ENCODE results near the gene HPS1. TPM values are rescaled to one million over a fixed set of nuclear protein-coding genes. Genes with fewer than 3 reads are reported as not detected.

Gene HPS1
- total RNA-seq, 1 donor from 2014 or later: 89.8 TPM

DNA sequence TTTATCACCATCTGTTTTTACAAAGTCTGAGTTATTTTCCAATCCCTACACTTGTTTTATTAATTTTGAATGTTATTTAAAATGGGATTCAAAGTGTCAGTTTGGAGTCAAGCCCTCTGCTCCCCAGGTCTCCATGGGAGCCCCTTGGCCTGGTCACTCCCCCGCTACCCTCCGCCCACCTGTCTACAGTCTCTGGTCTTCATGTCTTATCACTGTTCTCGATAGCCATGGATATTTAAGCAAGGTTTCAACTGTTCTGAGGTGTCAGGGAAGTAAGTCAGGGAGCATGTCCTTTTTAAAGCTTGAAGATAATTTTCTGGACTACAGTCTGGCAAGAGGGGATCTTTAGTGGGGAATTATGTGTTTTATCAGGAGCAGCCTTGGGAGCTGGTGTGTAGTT is 19.1 kb upstream of the HPS1 start:
- intact Hi-C loops (cut with micrococcal nuclease): loop anchor here (5.0 kb wide), 2 partner anchors 281 to 1151 kb away; no protein-coding TSS in a partner anchor

DNA sequence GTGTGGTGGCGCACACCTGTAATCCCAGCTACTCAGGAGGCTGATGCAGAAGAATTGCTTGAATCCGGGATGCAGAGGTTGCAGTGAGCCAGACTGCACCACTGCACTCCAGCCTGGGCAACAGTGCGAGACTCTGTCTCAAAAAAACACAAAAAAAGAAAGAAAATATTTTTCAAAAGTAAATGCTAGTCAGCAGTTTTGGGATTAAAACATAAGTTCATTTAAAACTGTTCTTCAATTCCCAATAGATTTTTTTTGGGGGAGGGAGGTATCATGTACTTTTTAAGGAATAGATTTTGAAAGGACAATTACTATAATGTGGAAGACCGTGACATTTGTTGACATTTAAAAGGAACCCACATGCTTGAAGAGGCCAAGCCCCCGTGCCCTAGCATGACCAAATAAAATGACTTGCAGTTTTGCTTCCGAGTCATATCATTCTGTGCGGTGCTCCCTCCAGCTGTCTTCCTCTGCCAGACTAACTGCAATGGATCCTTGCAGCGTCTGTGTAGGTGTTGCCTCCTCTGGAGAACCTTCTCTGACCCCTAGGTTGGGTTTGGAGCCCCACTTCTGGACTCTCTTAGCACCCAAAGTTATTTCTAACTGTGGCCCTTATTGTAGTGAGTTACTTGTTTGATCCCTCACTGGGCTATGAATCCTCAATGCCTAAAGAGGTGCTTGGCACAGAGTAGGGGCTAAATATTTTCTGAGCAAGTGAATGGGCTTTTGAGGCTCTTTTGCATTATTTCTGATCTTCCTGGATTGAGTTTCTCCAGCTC is 17.4 kb upstream of the HPS1 start:
- intact Hi-C loops (cut with micrococcal nuclease): no loop called here

DNA sequence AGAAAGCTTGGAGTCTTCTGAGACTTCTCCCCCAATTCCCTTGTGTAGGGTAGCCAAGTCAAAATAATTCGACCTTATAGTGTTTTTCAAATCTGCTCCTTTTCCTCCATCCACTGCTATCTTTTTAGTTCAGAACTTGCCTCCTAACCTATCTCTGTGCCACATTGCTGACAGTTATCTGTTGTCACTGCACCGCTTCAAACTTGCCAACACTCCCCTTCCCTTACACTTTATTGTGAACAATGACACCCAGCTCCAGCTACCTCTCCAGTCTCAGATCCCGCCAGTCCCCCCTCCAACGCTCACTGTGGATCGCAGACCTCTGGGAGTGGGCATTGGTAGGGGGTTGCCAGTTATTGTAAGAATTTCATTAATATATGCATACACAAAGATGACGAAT is 16.3 kb upstream of the HPS1 start:
- intact Hi-C loops (cut with micrococcal nuclease): no loop called here

DNA sequence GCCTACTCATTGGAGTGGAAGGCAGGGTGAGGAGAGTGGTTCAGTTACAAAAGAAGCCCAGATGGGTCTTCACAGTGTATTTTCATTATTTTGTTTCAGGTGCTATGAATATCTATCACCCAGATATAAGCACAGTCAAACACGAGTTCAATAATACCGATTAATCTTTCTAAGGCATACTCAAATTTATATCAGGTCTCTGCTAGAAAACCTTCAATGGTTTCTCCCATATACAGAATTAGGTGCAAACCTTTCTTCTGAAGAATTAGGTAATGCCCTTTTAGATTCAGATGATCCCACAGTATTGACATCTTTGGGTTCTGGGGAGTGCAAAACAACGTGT is 14.7 kb upstream of the HPS1 start:
- intact Hi-C loops (cut with micrococcal nuclease): no loop called here

DNA sequence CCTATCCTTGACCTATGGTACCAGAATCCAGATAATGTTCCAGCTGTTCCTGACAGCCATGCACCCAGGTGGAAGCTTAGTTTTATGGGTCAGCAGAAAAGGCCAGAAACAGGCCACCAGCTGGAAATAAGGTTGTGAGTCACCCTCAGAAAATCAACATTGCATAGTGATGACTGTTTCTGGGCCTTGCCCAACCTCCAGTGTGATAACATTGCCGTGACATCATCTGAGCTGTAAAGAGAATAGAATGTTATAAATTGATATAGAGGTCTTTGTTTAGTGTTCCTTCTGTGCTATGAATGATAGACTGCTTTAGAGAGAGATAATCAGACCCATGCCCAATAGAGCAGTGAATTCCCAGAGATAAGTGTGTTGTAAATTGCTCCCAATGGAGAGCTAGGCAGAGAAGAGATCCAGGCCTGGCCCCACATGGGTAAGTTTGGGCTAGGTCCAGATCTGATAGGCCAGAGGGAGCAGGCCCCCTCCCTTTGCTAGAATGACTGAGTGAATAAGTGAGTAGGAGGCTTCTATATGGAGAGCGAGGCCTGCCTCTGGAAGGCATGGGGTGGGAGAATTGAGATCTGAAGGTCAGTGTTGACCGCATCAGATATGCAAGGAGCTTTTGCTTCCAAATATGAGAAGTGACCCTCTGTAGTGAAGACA is 14.2 kb upstream of the HPS1 start:
- intact Hi-C loops (cut with micrococcal nuclease): no loop called here

DNA sequence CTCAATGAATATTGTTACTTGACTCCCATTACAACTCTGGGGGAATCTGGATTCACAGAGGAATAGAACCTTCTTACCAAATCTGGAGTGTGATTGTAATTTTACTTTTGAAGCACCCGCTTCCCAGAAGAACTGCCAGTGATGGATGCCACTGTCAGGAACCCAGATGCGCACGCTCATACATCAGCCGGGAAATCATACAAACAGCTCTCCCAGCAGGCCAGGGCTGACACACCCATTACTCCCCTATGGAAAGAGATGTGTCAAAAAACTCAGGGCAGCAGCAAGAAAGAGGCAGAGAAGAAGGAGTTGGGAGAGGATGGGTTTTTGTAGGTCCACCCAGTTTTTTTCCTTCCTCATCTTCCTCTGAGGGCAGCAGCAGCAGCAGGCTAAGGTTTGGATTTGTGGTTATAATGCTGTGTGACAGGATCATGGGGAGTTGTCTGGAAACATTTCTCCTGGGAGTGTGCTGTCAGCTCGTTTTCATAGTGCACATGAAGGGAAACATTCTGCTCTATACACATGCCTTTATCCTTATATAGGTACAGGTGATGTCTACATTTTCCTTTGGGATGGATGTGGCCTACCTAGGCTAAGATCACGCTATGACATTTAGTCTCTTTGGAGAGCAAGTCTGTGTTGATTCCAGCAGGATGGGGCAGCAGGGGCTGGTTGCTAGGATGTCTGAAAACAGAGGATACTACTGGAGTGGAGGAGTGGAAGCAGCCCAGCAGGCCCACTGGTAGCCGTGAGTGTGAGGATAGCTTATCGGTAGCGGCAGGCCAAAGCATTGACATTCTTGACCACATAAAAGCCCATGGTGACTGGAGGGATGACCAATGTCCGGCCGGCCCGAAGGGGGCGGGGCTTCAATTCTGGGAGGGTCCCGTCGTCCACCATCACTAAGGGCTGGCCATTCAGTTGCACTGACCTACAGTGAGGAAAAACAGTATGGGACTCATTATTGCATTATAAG is 12.4 kb upstream of the HPS1 start:
- intact Hi-C loops (cut with micrococcal nuclease): no loop called here

DNA sequence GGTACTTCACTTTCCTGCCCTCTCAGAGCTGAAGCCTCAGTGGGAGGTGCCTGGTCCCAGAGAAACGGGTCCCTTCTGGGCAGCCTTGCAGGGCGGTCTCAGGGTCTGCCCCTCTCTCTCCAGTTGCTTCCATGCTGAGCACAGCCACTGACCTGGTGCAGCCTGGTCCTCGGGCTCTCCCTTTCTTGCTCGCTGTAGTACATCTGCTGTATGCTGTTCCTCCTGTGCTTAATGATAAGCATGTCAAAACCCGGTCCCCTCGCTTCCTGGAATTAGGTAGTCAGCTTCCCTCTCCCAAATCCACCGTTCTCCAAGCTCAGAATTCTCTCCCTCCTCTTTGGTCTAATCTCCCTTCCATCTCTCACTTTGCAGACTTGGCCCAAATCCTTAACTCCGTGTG is 11.0 kb upstream of the HPS1 start:
- intact Hi-C loops (cut with micrococcal nuclease): no loop called here

DNA sequence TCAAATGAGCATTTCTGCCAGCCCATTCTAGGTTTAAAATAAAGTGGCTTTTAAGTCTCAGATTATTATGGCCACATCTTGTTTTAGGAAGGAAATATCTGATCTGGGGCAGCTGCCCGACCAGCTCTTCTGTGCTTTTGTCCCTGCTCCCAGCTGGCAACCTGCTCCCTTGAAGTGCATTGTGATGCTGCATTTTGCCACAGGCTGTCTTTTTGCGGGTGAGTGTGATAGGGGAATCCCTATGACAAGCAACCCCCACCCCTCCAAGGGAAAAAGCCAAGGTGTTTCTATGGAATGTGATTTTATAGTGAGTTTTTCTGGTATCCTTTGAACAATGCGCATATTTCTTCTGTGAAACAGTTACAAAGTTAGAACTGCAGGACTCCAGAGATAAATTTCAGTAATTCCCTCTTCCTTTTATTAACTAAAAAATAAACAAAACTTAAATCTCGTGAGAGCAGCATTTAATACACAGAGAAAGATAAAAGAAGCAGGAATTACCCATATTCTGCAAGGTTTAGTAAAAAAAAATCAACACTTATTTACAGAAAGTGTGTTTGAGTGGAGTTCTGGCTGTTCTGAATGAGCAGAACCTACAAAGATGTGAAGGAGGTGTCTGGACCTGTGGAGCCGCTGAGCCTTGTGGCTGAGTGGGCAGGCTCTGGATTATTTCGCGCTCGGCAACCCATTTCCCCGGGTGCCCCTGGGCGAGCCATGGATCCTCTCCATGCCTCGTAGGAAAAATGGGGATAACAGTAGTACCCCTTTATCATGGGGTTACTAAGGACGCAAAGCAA is 10.1 kb upstream of the HPS1 start:
- intact Hi-C loops (cut with micrococcal nuclease): no loop called here

DNA sequence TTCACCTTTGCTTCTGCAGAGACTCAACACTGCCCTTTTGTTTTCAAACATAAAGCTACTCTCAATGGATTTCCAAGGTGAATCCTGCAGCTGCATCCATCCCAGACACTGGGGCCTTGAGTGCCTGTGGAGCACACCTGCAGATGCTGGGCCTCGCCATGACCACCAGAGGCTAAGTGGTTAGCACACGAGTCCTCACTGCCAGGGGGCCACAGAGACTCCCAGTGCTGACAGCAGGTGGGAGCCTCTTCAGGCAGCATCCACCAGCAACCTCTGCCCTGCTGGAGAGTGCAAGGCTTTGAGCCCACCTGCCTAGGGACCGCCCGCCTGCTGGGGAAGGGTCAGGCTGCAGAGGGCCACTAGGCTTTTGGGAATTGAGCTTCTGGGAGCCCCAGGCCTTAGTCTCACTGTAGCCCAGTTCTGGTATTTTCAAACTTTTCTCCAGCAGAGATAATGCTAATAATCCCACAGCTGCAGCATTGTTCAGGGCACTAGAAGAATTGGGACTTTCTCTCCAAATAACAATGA is 9.4 kb upstream of the HPS1 start:
- intact Hi-C loops (cut with micrococcal nuclease): no loop called here

DNA sequence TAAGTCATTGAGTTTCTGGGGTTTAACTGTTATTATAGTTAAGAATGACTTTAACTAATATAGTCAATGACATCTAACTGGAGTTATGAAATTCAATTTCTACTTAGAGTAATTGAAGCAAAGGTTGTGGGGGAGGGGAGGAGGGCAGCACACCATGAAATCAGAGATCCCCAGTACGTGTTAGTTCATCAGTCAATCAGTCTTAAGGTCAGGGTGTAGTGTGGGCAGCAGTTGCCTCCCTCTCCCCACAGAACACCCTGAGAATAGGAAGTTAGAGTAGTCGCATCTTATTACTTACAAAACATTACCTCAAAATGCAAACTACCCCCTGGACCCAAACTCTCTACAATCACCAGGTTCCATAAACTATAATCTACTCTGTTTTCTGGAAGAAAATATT is 7.0 kb upstream of the HPS1 start:
- intact Hi-C loops (cut with micrococcal nuclease): no loop called here

DNA sequence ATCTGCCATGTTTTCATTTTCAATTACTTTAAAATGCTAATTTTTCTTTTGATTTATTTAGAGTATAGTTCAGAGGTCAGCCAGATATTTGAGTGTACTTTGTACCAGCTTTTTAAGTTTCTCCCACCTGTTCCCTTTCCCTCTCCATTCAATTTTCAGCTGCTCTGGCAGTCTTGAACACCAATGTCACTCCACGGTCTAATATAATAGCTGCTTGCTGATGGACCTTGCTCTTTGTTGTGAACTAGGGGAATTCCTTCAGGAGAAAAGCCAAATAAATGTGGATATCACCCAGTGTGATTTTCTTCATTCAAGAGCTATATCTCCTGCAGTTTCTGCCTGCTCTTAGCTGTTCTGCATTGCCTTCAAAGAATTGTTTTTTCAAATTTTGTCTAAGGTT is 3.9 kb upstream of the HPS1 start:
- intact Hi-C loops (cut with micrococcal nuclease): no loop called here

DNA sequence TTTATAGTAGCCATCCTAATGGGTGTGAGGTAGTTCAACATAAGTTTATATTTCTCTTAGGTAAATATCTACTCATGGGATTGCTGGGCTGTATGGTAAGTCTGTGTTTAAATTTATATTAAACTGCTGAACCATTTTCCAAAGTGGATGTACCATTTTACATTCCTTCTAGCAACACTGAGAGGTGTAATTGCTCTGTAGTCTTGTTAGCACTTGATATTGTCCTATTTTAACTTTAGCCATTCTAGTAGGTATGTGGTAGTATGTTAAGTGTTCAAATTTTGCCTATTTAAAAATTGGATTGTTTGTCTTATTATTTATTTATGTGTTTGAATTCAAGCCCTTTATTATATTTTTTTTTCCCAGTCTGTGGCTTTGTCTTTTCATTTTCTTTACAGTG is 2.6 kb upstream of the HPS1 start:
- intact Hi-C loops (cut with micrococcal nuclease): loop anchor here (5.0 kb wide), 1 partner anchor 1732 kb away; no protein-coding TSS in a partner anchor

DNA sequence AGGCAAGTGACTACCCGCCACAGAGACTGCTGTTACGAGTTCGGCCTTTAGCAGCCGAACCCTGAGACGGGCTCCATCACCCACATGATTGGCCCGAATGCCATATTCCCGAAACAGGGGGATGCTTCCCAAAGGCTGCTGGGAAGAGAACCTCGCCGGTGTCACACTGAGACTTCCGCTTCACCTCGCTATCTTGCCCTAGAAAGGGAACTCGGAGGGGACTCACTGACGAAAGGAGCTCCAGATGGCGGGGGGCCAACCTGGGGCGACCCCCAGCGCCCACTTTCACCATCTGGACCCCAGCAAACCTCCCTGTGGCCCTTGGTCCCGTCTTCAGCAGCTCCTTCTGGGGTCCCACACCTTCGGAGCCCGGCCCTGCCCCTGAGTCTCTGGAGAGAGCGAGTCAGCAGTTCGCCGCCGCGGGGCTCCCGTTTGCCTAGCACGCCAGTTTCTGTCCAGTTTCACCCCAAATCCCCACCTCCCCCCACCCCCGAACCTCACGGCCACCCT is 529 bp downstream of the HPS1 start:
- intact Hi-C loops (cut with micrococcal nuclease): loop anchor here (1.0 to 5.0 kb wide), 9 partner anchors 21 to 1729 kb away; partner anchors contain the start of genes AVPI1, GOT1, PYROXD2 and SLC25A28

DNA sequence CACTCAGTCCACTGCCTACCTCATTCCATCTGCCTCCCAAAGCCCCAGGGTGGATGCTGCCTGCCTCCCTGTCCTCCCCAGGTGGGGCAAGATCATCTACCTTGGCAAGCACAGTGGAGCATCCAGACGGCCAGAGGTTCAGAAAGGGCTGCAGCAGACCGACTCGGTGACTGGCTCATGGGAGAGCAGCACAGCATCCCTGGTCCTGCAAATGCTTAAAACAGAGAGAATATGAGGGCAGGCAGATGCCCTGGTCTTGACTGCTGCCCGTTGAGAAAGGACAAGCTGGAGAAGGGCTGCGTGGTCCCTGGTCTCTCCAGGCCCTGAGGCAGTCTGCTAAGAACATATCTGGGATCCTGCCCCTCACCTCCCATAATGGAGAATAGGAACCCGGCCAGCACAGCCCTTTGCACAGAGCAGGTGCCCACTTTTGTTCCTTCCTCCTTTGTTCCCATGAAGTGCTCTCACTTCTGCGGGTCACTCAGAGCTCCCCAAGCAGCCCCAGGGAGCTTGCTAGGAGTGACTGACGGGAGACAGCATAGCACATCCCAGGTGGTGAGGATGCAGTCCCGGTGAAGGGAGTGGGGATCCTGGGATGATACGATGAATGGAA is 1.4 kb downstream of the HPS1 start:
- intact Hi-C loops (cut with micrococcal nuclease): loop anchor here (5.0 kb wide), 1 partner anchor 1728 kb away; no protein-coding TSS in a partner anchor

DNA sequence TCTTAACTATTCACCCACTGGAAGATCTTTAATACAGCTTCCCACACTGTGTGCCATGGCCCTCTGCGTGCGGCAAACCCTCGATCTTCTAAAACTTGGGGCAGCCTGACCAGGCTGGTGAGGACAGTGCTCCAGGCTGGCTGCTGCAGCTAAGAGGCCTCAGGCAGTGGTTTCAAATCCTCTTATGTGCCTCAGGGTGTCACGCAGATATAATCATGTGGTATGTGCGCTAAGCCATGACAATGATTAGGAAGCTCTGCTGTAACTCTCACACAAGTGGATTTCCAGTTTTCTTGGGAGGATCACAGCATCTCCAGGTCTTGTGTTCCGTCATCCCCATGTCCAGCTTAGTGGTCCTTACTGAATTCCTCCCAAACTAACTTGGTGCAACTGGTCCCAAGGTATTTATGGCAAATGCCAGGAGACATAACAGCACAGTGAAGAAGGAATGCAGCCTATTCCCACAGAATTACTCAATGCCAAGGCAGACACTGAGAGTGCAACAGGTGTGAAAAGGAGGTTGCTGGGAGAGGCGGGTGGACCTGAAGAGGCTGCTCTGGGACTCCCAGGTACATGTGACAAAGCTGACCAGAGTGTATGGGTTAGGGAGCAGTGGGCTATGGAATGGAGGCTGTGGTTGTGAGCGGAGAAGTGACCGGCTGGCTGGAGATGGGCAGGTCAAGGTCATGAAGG is 2.3 kb downstream of the HPS1 start:
- intact Hi-C loops (cut with micrococcal nuclease): loop anchor here (5.0 kb wide), 1 partner anchor 1727 kb away; no protein-coding TSS in a partner anchor

DNA sequence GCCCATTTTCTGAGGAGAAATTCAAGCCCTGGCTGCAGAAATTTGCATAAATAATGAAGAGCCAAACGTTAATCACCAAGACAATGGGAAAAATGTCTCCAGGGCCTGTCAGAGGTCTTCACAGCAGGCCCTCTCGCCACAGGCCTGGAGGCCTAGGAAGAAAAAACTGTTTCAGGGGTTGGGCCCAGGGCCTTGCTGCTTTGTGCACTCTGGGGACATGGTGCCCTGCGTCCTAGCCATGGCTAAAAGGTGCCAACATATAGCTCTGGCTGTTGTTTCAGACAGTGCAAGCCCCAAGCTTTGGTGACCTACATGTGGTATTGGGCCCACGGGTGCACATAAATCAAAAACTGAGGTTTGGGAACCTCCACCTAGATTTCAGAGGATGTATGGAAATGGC is 8.0 kb downstream of the HPS1 start:
- intact Hi-C loops (cut with micrococcal nuclease): no loop called here

DNA sequence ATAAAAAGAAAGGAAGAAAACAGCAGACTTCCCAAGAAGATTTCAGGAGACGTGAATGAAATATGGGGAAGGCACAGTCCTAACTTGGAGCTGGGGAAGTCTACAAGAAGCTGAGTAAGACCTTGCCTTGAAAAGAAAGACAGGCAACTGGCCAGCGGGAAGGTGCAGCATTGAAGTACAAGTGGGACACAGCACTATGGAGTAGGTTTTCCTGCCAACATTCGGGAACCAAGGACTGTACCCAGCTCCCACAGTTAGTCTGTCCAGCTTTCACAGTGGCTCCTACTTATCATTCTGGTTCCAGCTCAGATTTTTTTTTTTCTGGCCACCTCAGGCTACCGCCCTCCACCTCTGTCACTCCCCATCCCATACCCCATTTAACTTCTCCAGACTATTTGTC is 10.0 kb downstream of the HPS1 start:
- intact Hi-C loops (cut with micrococcal nuclease): no loop called here

DNA sequence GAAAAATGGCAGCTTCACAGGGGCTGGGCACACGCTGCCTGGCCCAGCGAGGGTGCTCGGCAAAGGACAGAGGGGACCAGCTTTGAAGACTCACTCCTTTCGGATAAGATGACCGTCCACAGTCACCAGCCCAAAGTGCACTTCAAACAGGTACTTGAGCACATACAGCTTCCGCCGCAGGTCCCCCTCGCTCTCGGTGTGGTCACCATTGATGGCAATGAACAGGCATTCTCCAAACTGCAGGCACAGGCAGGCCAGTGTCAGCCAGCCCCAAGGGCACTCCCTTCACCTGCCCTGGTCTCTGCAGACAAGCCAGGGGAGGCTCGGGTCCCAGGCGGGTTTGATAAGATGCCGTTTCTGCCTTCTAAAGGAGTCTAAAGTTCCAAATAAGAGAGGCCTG is 11.6 kb downstream of the HPS1 start:
- intact Hi-C loops (cut with micrococcal nuclease): no loop called here

All from T-helper 1 cell treated with Interleukin-12 subunit alpha and Interleukin-12 subunit beta and Interleukin-4 antibody, amounts not matched to agents 30 ng/mL and 1 ng/mL, for 36 hours (primary cell).